Fibroblast of the conjunctiva (primary cell): ENCODE measurements around the gene TRERF1.

Source experiments
- DNase-seq: peaks from one replicate; pipeline ENCODE4 v3.0.0-alpha.2; 2010; ENCODE audit warnings: low read depth

Gene TRERF1

DNA sequence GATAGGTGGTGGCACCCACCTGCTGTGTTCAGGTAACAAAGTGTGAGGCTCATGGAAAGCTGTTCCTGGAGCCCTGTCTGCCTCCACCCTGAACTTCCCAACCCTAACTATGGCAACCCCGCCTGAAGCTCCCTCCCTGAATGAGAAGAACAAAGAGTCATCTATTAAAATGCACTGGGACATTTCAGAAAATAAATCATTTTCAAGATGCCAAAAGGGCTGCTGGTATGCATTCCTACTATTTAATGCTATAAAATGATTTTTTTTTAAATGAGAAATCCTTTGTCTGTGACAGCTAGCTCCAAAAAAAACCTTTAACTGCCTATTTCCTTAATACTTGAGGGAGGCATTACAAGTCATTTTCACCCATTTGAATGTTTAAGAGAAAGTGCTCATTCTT, 149.7 kb downstream of the TRERF1 start:
- no peak for DNase-seq

GRCh38 chr6:42300701-42301100, 151.0 kb downstream of the TRERF1 start:
- no peak for DNase-seq

DNA sequence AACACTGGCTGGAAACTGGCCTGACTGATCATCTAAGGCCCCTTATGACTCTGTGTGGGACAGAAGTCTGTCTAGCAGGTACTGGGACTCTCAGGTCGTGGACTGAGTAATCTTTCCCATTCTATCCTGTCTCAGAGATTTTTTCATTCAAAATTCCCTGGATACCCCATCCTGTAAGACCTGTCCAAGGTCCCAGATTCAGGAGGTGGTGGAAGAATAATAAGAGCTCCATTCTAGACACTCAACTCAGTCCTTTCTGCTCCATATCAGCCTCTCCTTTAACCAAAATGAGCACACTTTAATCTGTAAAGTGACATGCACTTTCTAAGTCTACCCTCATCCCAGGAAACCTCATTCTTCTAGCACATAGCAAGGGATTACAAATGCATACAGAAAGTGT, 151.5 kb downstream of the TRERF1 start:
- no peak for DNase-seq

- no peak for DNase-seq
Observed at GRCh38 chr6:42297661-42298060, 154.1 kb downstream of the TRERF1 start.

- no peak for DNase-seq
Observed at GRCh38 chr6:42296614-42297013, 155.1 kb downstream of the TRERF1 start.

DNA sequence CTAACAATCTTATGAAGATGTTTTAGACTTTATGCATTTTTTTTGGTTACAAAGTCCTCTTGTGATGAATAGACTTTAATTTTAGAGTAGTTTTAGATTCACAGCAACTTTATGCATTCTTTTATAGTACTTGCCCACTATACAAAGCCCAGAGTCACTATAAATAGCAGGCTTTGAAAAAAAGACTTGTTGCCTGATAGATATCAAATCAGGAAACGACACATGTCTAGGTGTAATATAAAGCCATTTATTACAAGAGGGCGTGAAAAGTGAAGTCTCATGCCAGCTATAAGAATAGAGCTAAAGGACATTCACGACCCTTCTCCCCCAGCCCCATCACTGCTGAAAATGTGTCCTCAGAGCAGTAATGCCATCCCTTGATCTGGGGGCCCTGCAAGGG, 156.0 kb downstream of the TRERF1 start:
- DNase-seq = no peak

DNA sequence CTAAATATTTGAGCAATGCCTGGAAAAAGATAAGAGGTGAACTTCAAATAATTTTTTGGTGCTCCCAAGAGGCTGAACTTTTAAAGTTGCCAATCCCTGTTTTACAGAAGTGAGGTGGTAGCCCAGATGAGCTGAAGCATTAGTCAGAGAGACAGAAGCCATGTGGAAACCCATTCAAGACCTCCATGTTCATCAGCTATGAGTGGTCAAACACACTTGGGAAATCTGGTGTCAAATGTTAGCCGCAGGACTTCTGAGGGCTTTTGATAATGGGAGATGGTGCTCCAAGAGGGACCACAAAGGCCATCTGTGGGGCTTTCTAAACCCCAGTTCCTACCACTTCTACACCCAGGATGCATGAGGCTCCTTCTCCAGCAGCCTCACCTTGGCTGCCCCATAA, 156.5 kb downstream of the TRERF1 start:
- no peak for DNase-seq

- DNase-seq = no peak
Observed at GRCh38 chr6:42294759-42295158, 157.0 kb downstream of the TRERF1 start.

GRCh38 chr6:42293386-42293977, 158.2 kb downstream of the TRERF1 start:
- DNase-seq = no peak

DNA sequence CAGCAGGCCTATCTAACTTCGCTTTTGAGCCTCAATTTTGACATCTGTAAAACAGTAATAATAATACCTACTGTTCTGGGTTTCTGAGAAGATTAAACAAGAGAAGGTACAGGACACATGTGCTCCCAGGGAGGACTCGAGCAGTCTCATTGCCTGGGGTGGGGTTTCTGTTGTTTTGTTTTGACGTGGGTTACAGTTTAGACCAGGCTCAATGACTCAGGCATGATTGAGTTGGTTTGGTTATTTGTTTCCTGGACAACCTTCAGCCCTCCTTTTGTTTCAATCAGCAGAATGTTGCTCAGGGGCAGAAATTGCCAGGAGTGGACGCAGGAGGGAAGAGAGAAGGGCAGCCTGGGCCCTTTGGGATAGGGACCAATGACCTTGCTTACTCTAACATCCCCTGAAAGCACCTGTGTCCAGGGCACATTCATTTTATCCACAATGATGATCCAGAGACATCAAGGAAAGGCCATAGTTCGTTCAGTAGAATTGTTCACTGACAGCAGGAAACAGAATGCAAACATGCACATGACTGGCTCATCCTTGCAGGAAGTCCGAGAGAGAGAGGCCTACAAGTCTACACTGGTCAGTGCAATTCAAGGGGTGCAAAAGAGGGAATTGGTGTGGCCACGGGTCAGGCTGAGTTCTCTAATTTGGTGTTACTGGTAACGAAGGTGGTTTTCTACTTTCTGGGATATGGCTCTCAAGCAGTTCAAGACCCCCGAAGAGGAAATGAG, 159.6 kb downstream of the TRERF1 start:
- DNase-seq = peak; percentile 46

DNA sequence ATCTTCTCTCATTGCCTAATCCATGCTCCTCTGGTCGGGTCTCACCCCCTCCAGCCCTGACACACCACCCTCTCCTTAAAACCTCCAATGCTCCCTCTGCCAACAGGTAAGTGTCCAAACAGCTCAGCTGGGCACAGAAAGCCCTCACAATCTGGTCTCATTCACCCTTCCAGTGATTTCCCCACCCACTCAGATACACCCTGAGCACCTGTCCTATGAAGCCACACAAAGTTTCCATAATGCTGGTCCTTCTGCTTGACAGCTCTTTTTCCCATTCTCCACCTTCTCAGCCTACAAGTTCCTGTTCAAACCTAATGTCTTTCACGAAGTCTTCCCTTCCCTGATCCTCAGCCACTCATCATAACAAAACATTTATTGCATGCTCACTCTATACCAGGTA, 164.0 kb downstream of the TRERF1 start:
- no peak for DNase-seq

GRCh38 chr6:42281570-42281969, 170.2 kb downstream of the TRERF1 start:
- no peak for DNase-seq

- DNase-seq = no peak
Observed at GRCh38 chr6:42280966-42281533, 170.7 kb downstream of the TRERF1 start.

DNA sequence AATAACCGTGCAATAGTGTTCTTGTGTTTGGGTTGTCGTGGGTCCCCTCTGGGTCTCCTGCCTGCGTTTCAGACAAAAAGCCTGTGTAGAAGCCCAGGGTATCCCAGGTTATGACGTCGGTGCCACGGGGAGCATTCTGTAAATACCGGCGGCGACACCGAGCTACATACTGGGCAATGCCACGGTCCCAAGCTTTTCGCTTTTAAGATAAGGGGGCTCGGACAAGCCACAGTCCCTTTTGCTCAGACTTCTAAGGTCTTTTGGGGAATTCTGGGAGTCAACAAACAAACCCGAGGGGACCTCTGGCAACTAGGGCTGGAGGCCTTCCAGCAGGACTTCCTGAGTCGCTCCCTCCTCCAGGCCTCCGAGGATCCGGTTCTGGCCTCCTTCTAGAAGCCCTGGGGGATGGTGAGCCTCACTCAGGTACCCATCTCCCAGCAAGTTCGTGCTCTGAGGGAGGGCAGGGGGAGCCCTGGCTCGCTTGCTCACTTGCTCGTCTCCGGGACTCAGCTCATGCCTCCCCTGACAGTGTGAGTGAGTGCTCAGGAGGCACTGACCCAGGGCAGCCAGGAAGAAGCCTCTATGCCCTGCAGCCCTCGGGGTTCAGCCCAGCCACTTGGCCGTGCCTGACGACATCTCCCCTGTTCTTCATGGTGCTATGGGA, 171.6 kb downstream of the TRERF1 start:
- no peak for DNase-seq

GRCh38 chr6:42279144-42279781, 172.5 kb downstream of the TRERF1 start:
- peak; percentile 22 for DNase-seq

DNA sequence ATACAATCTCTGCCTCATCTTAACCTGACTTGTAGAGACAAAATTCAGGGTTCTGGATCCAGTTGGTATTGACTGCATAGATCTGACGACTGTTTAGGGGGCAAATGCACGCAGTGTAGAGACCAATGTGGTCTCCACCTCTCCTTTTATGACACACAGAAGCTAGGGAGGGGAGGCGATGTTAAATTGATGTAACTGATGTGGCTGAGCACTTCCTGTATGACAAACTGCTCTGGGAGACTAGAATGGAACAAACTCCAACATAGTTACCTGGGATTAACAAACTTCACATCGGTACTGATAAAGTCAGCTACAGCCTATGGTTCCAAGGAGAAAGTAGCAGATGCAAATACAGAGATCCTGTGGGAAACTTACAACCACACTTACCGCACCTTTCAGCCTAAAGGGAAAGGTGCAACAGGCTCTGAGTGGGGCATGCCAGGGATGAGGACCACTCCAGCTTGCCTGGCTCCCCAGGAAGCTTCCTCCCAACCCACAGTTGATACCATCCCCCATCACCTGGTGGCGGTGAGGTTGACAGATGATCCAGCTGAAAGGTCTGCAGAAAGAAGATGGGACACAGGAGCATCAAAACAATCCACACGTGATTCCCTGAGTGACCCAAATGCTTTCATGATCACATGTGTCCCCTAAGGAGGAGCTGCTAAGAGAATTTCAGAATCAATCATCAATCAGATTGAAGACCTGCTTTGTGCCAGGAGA, 173.4 kb downstream of the TRERF1 start:
- DNase-seq = no peak

DNA sequence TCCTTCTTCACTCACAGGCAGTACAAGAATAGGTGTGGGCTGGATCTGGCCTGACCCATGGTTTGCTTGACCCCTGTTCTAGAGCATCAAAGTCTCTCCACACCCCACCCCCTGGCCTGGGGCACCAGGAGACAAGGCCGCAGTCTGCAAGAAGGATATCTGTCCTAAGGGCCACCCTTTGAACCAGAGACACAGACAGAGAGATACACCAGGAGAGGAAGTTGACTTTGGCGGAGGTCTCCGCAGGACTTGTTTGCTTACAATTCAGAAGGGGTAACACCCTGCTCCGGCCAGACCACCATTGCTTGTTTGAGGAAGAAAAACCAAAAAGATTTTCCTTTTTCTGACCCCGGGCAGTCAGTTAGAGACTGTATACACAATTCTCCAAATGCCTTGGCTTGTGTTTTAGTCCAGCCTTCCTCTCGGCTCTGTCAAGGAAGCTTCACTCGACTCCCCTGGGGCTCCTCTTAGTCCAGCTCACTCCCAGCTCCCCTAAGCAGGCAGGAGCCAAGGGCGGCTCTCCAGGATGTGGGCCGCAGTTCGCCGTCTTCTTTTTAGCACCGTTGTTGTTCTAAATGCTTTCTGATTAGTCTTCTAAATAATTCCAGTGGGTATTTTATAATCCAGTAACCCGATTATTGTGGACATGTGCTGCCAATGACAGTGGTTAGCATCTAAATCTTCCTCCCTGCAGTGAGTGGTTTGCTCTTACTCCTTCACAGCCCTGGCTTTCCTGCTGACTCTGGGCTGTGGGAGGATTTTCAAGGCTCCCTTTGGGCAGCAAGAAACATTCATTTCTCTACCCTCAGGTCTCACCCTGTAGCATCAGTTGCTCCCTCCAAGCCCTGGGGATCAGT, 175.5 kb downstream of the TRERF1 start:
- DNase-seq = peak; percentile 45

DNA sequence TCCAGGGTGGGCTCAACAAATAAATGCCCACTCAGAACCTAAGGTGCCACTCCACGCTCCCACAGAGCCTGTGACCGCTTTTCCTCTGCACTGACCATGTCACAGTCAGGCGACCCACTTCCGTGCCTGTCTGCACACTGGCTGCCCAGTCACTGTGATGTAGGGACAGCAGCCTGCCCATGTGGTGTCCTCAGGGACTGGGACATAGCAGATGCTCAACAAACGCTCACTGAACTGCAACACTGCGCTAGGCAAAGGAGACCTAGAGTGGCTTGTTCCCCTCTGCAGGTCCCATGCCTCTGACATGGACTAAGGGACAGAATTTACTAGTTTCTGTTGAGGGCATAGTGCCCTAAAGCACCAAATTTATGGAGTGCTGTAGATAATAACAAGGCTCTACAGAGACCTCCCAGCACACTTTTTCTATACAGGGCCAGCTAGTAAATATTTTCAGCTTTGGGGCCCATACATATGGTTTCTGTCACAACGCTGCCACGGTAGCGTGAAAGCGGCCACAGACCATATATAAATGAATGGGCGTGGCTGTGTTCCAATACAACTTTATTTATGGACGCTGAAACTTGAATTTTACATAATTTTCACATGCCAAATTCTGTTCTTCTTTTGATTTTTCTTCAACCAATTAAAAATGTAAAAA, 176.2 kb downstream of the TRERF1 start:
- DNase-seq = no peak

DNA sequence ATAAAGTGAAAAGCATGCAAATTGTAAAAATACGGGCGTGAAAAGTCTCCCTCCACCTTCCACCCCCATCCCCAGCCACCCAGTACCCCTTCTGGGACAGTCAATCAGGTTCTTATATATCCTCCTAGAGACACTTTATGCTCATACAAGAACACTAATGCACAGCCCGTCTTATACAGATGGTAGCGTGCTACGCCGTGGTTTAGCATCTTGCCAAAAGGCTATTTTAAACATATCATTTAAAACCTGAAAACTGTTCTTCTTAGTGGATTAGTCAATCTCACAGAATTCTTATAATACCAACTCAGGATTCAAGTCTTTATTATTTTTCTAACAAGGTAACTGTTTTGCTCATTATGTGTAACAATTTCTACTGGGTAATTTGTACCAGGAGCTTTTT, 176.8 kb downstream of the TRERF1 start:
- DNase-seq = no peak
